K562 (cell line): ENCODE measurements around the gene PPP1R37. TPM values are rescaled to one million over a fixed set of nuclear protein-coding genes. Genes with fewer than 3 reads are reported as not detected.

Experiments used
- ATAC-seq: fragments of 200-7000 bp; cut with Tn5 transposase; 3 replicates; pipeline ENCODE4 v1.9.1; 2020; ENCODE audit warnings: moderate library complexity
- BruUV-seq: library from RNA; stranded (reverse); fragments of 400-500 nt; replicated peaks from 2 replicates; lab custom pipeline; 2021; lab: Mats Ljungman, UMichigan
- CTCF ChIA-PET: fragments of 300-600 bp; formaldehyde crosslinking; extraction: SDS; loops from one replicate; lab custom pipeline; 2021; ENCODE audit warnings: low intra/inter-chr PET ratio; lab: Yijun Ruan, JAX
- POLR2A ChIA-PET: fragments of 300-600, 350-650 bp; sonication (Branson Sonifier 250); formaldehyde crosslinking; extraction: SDS; loops from one replicate; lab custom pipeline; 2021; ENCODE audit warnings: antibody characterized with exemption, inconsistent platforms; lab: Yijun Ruan, JAX
- DNase-seq, 4 experiments: peaks; one replicate each; pipeline versions ENCODE4 v3.0.0 to v3.0.0-alpha.2; 2011 to 2018; ENCODE audit warnings: low spot score in 3 of 4, mixed read lengths in 3 of 4; ENCODE audit errors: extremely low read depth in 1 of 4
- FAIRE-seq: peaks from 2 replicates; lab custom pipeline; 2011; peaks lifted over from hg19 to GRCh38; lab: Jason Lieb, UNC
- H2AFZ ChIP-seq: 2 replicates; pipeline ENCODE4 v1.6.0; 2011; ENCODE audit warnings: low read depth, low read length, control low read depth, inconsistent platforms
- H3K27ac ChIP-seq: fragments of 200-600 bp; 3 replicates; pipeline ENCODE4 v1.8.0; 2011; ENCODE audit warnings: low read depth, mild to moderate bottlenecking, control low read depth, inconsistent platforms, low read length, moderate library complexity, mixed read lengths; ENCODE audit errors: extremely low read depth
- H3K27me3 ChIP-seq, 2 experiments: fragments of 300-600 bp in 1 of 2; 2 replicates in 1 of 2; 3 replicates in 1 of 2; pipeline versions ENCODE4 v1.6.0 to v1.8.0; 2011; ENCODE audit warnings: inconsistent platforms in 2 of 2, low read length in 2 of 2, mild to moderate bottlenecking in 1 of 2, mixed read lengths in 1 of 2, moderate library complexity in 1 of 2; ENCODE audit not compliant: control insufficient read depth in 2 of 2, insufficient read depth in 2 of 2
- H3K36me3 ChIP-seq: fragments of 300-600 bp; 3 replicates; pipeline ENCODE4 v1.8.0; 2011; ENCODE audit warnings: mild to moderate bottlenecking, low read length, inconsistent platforms; ENCODE audit not compliant: control insufficient read depth, insufficient read depth
- H3K4me1 ChIP-seq, 2 experiments: fragments of 200-600 bp in 1 of 2; replicated peaks in 1 of 2; 2 replicates in 1 of 2; 3 replicates in 1 of 2; pipeline versions ENCODE4 v1.5.1 to v1.8.0; 2011; ENCODE audit warnings: inconsistent platforms in 2 of 2, low read length in 2 of 2, mild to moderate bottlenecking in 1 of 2, mixed read lengths in 1 of 2, moderate library complexity in 1 of 2; ENCODE audit not compliant: control insufficient read depth in 2 of 2, insufficient read depth in 2 of 2
- H3K4me2 ChIP-seq: 2 replicates; pipeline ENCODE4 v1.6.1; 2011; ENCODE audit warnings: low read length, control low read depth, inconsistent platforms, mixed read lengths; ENCODE audit not compliant: insufficient read depth
- H3K4me3 ChIP-seq: fragments of 200-600 bp; sonication (generic), shearing (Covaris generic); 2 replicates; pipeline ENCODE4 v1.5.1; 2016; ENCODE audit warnings: control low read depth, inconsistent platforms
- H3K79me2 ChIP-seq: fragments of 200-600 bp; 3 replicates; pipeline ENCODE4 v1.8.0; 2011; ENCODE audit warnings: low read length, inconsistent platforms; ENCODE audit not compliant: control insufficient read depth, insufficient read depth
- H3K9ac ChIP-seq, 2 experiments: 2 replicates each; pipeline versions ENCODE4 v1.6.0 to v1.6.1; 2011; ENCODE audit warnings: low read depth in 2 of 2, low read length in 2 of 2, control low read depth in 1 of 2, inconsistent platforms in 1 of 2, mild to moderate bottlenecking in 1 of 2, mixed read lengths in 1 of 2; ENCODE audit not compliant: insufficient read depth in 1 of 2
- H3K9me1 ChIP-seq: one replicate; pipeline ENCODE4 v1.6.0; 2011; ENCODE audit warnings: inconsistent platforms, mild to moderate bottlenecking, low read length, moderate library complexity; ENCODE audit not compliant: control insufficient read depth, insufficient read depth
- H3K9me3 ChIP-seq: replicated peaks from 2 replicates; pipeline ENCODE4 v1.5.1; 2011; ENCODE audit warnings: low read depth, low read length, inconsistent platforms; ENCODE audit not compliant: control insufficient read depth, insufficient read depth
- H4K20me1 ChIP-seq: replicated peaks from 2 replicates; pipeline ENCODE4 v1.6.1; 2011; ENCODE audit warnings: low read length, inconsistent platforms, mixed read lengths; ENCODE audit not compliant: control insufficient read depth, insufficient read depth
- ATF7 ChIP-seq: fragments of 450-650 bp; IDR thresholded peaks from 2 replicates; pipeline ENCODE4 v1.7.1; 2014; ENCODE audit warnings: mild to moderate bottlenecking, moderate library complexity
- BRF1 ChIP-seq: IDR thresholded peaks from 3 replicates; pipeline ENCODE4 v1.6.1; 2011; ENCODE audit warnings: borderline replicate concordance, mild to moderate bottlenecking; ENCODE audit not compliant: insufficient read length; ENCODE audit errors: extremely low read depth
- KDM2B ChIP-seq: fragments of 250-450 bp; sonication (Bioruptor Pico); IDR thresholded peaks from 2 replicates; pipeline ENCODE4 v1.8.0; 2021; ENCODE audit warnings: mild to moderate bottlenecking, moderate library complexity
- NFE2L1 ChIP-seq: fragments of 450-650 bp; IDR thresholded peaks from 2 replicates; pipeline ENCODE4 v1.6.1; 2016; ENCODE audit warnings: missing genetic modification characterization, low read depth, mild to moderate bottlenecking, missing compliant biosample characterization, moderate library complexity, borderline replicate concordance
- OTX1 ChIP-seq: fragments of 450-650 bp; formaldehyde crosslinking; IDR thresholded peaks from 2 replicates; pipeline ENCODE4 v1.4.0; 2022; ENCODE audit warnings: mild to moderate bottlenecking
- POLR3G ChIP-seq: IDR thresholded peaks from 2 replicates; pipeline ENCODE4 v1.6.1; 2011; ENCODE audit not compliant: insufficient read length, insufficient replicate concordance; ENCODE audit errors: extremely low read depth
- RBM22 ChIP-seq: fragments of 200-400 bp; formaldehyde crosslinking; IDR thresholded peaks from 2 replicates; pipeline ENCODE4 v1.6.1; 2018; ENCODE audit warnings: low read length, low read depth; ENCODE audit not compliant: poor library complexity, severe bottlenecking
- SIRT6 ChIP-seq: IDR thresholded peaks from one replicate; pipeline ENCODE4 v1.6.1; 2012; ENCODE audit warnings: low read depth, mild to moderate bottlenecking, control low read depth, inconsistent platforms, low read length, moderate library complexity
- ZC3H8 ChIP-seq: fragments of 450-650 bp; IDR thresholded peaks from 2 replicates; pipeline ENCODE4 v1.6.1; 2017
- ZNF184 ChIP-seq: sonication (generic); formaldehyde crosslinking; IDR thresholded peaks from 2 replicates; pipeline ENCODE4 v1.5.0; 2020; ENCODE audit warnings: missing genetic modification reagents
- ZNF274 ChIP-seq: IDR thresholded peaks from 2 replicates; pipeline ENCODE4 v1.6.1; 2011; ENCODE audit warnings: low read depth, mild to moderate bottlenecking, low read length, moderate library complexity, borderline replicate concordance
- ZNF282 ChIP-seq: sonication (generic); formaldehyde crosslinking; IDR thresholded peaks from 2 replicates; pipeline ENCODE4 v1.8.1; 2023; ENCODE audit warnings: missing genetic modification reagents
- ZNF445 ChIP-seq: fragments of 250-450 bp; sonication (Bioruptor Pico); IDR thresholded peaks from 2 replicates; pipeline ENCODE4 v1.4.0; 2020; ENCODE audit warnings: low read depth, mild to moderate bottlenecking, moderate library complexity
- WGBS: fragments of 100-300 bp; shearing (Covaris generic); methylation state at CpG from one replicate; pipeline ENCODE4 v1.1.6; 2016; ENCODE audit warnings: low coverage, mixed read lengths; ENCODE audit not compliant: insufficient coverage; ENCODE audit errors: missing lambda C conversion rate; 5-methylcytosine and 5-hydroxymethylcytosine counted together
- in situ Hi-C: fragments of 300-500 bp; cut with MboI; formaldehyde crosslinking; loops from 4 replicates; pipeline ENCODE4 v1.15.0; 2018; ENCODE audit warnings: inconsistent platforms, mixed read lengths
- intact Hi-C: fragments of 100-400 bp; cut with micrococcal nuclease; formaldehyde crosslinking; loops from 2 replicates; pipeline ENCODE4 v1.14.2; 2022
- polyA plus RNA-seq, 8 experiments: library from polyadenylated mRNA; depleted of rRNA in 4 of 8; stranded (reverse) in 5 of 8; unstranded in 3 of 8; fragments of >200 nt; fragmentation: Nextera tagmentation in 2 of 8; fragmentation: Illumina TruSeq in 1 of 8; extraction: Ambion mirVana in 2 of 8; extraction: Trizol in 1 of 8; gene quantifications; 2 replicates each; pipeline versions ENCODE4 v1.2.1 to v1.2.3, GENCODE V29; 2011 to 2014; ENCODE audit warnings: inconsistent platforms in 1 of 8, missing spikeins in 1 of 8
- total RNA-seq, 7 experiments: library from RNA; depleted of rRNA in 6 of 7; stranded (reverse); fragments of >200 nt in 6 of 7; fragmentation: Illumina TruSeq in 2 of 7; extraction: Trizol in 2 of 7; gene quantifications; 2 replicates each; pipeline versions ENCODE4 v1.2.1 to v1.2.3, GENCODE V29; 2011 to 2021; ENCODE audit warnings: low replicate concordance in 1 of 7
- TF ChIP-seq, protein P1 (sequence below): IDR thresholded peaks from 3 replicates; pipeline ENCODE4 v1.6.1; 2011; ENCODE audit warnings: borderline replicate concordance, mild to moderate bottlenecking; ENCODE audit not compliant: insufficient read length, insufficient read depth
- TF ChIP-seq, protein P2 (sequence below): IDR thresholded peaks from 3 replicates; pipeline ENCODE4 v1.6.1; 2011; ENCODE audit warnings: borderline replicate concordance, mild to moderate bottlenecking, moderate library complexity; ENCODE audit not compliant: insufficient read length; ENCODE audit errors: extremely low read depth
- TF ChIP-seq, protein P3 (sequence below): sonication (generic); formaldehyde crosslinking; IDR thresholded peaks from 2 replicates; pipeline ENCODE4 v1.8.0; 2022; ENCODE audit warnings: missing genetic modification reagents, mild to moderate bottlenecking, moderate library complexity, borderline replicate concordance
- TF ChIP-seq, protein P4 (sequence below): sonication (generic); formaldehyde crosslinking; IDR thresholded peaks from 2 replicates; pipeline ENCODE4 v1.8.1; 2022; ENCODE audit warnings: missing genetic modification reagents

The PPP1R37 gene
- total and polyA plus RNA-seq, 9 of the 15 experiments (the other 6 are each of a cell fraction or from before 2014, with no cell fraction given): 0.04 to 20.3 (median 7.3) TPM

DNA sequence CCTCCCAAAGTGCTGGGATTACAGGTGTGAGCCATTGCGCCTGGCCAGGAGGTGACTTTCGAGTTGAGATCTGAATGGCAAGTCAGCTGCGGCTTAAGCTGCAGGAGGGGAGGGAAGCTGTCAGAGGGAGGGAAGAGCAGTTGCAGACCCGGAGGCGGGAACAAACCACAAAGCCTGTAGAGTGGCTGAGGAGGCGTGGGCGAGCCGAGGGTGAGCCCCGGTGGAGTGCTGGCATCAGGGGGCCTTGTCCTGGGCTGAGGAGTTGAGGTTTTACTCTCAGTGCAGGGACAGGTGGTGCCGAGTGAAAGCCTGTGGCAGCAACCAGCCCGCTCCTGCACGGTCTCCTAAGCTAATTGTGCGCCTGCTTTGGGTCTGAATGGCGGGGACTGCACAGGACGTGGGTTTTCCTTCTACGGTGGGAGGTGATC lies 24.2 kb downstream of the PPP1R37 start:
- no TSS peak for BruUV-seq
- Histone ChIP-seq H3K9me1 (peaks cover 5% of the 10 kb centered on the region), H3K9ac (peak overlapping the region in 1 of 2 experiments; percentile 82; a peak in 2 of 4 replicates), H3K27me3 (no peaks in the 10 kb centered on the region), H3K27ac (no peak overlapping the region), H2AFZ (no peak overlapping the region), H3K4me1 (peaks cover 4 to 37% of the 10 kb centered on the region in 2 experiments; a peak in 4 of 5 replicates), H3K36me3 (peaks cover 25% of the 10 kb centered on the region; the same call in 2 of the 3 replicates), H4K20me1 (peaks cover 39% of the 10 kb centered on the region), H3K4me2 (no peak overlapping the region), H3K4me3 (no peak overlapping the region), H3K79me2 (peaks cover 72% of the 10 kb centered on the region), H3K9me3 (no peaks in the 10 kb centered on the region)
- WGBS: 48% methylated on average over 16 of the region's 16 CpGs
- POLR2A ChIA-PET: interaction anchor here (0.9 to 1.9 kb wide), 3 partner anchors 10 to 38 kb away, joined by 3 to 14 read pairs (median 4); partner anchors contain the start of genes GEMIN7 and PPP1R37
- in situ Hi-C loops (no loop called here), intact Hi-C loops (no loop called here)
- FAIRE-seq (peak; percentile 64), ATAC-seq (peak; percentile 76), DNase-seq (peak; percentile 51 to 61 (median 55))
- CTCF ChIA-PET: no interaction called here
- TF ChIP-seq ZC3H8 (no peak), SIRT6 (no peak), ZNF274 (no peak), RBM22 (no peak), OTX1 (CRISPR knock-in tag) (no peak), ZNF445 (CRISPR knock-in tag) (no peak), ATF7 (no peak), KDM2B (no peak), POLR3G (no peak), NFE2L1 (tag) (no peak), BRF1 (no peak), ZNF282 (CRISPR knock-in tag) (peak; percentile 38; the same call in 1 of the 2 replicates), ZNF184 (CRISPR knock-in tag) (no peak)
- TF ChIP-seq, protein P1, sequence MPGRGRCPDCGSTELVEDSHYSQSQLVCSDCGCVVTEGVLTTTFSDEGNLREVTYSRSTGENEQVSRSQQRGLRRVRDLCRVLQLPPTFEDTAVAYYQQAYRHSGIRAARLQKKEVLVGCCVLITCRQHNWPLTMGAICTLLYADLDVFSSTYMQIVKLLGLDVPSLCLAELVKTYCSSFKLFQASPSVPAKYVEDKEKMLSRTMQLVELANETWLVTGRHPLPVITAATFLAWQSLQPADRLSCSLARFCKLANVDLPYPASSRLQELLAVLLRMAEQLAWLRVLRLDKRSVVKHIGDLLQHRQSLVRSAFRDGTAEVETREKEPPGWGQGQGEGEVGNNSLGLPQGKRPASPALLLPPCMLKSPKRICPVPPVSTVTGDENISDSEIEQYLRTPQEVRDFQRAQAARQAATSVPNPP: no peak
- TF ChIP-seq, protein P2, sequence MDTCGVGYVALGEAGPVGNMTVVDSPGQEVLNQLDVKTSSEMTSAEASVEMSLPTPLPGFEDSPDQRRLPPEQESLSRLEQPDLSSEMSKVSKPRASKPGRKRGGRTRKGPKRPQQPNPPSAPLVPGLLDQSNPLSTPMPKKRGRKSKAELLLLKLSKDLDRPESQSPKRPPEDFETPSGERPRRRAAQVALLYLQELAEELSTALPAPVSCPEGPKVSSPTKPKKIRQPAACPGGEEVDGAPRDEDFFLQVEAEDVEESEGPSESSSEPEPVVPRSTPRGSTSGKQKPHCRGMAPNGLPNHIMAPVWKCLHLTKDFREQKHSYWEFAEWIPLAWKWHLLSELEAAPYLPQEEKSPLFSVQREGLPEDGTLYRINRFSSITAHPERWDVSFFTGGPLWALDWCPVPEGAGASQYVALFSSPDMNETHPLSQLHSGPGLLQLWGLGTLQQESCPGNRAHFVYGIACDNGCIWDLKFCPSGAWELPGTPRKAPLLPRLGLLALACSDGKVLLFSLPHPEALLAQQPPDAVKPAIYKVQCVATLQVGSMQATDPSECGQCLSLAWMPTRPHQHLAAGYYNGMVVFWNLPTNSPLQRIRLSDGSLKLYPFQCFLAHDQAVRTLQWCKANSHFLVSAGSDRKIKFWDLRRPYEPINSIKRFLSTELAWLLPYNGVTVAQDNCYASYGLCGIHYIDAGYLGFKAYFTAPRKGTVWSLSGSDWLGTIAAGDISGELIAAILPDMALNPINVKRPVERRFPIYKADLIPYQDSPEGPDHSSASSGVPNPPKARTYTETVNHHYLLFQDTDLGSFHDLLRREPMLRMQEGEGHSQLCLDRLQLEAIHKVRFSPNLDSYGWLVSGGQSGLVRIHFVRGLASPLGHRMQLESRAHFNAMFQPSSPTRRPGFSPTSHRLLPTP: no peak
- TF ChIP-seq, protein P3, sequence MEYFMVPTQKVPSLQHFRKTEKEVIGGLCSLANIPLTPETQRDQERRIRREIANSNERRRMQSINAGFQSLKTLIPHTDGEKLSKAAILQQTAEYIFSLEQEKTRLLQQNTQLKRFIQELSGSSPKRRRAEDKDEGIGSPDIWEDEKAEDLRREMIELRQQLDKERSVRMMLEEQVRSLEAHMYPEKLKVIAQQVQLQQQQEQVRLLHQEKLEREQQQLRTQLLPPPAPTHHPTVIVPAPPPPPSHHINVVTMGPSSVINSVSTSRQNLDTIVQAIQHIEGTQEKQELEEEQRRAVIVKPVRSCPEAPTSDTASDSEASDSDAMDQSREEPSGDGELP: peak; percentile 52; the same call in 1 of the 2 replicates
- TF ChIP-seq, protein P4, sequence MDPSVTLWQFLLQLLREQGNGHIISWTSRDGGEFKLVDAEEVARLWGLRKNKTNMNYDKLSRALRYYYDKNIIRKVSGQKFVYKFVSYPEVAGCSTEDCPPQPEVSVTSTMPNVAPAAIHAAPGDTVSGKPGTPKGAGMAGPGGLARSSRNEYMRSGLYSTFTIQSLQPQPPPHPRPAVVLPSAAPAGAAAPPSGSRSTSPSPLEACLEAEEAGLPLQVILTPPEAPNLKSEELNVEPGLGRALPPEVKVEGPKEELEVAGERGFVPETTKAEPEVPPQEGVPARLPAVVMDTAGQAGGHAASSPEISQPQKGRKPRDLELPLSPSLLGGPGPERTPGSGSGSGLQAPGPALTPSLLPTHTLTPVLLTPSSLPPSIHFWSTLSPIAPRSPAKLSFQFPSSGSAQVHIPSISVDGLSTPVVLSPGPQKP (CRISPR knock-in tag): no peak
